GM23338 (cell line): ENCODE measurements around the gene SYT9. TPM values are rescaled to one million over a fixed set of nuclear protein-coding genes. Genes with fewer than 3 reads are reported as not detected.

Experiments
- ATAC-seq: fragments of 200-7000 bp; cut with Tn5 transposase; 3 replicates; pipeline ENCODE4 v1.9.1; 2020
- DNase-seq: peaks from one replicate; pipeline ENCODE4 v3.0.0-alpha.2; 2015; ENCODE audit warnings: low spot score
- H2AFZ ChIP-seq: fragments of 200-600 bp; sonication (generic); 2 replicates; pipeline ENCODE4 v1.8.0; 2016; ENCODE audit warnings: antibody characterized with exemption, mild to moderate bottlenecking, moderate library complexity
- H3F3A ChIP-seq: fragments of 200-600 bp; sonication (generic); replicated peaks from 2 replicates; pipeline ENCODE4 v1.8.0; 2017; ENCODE audit warnings: antibody characterized with exemption, mixed run types, low read depth
- H3K27ac ChIP-seq: fragments of 200-600 bp; sonication (generic); 2 replicates; pipeline ENCODE4 v1.6.1; 2016; ENCODE audit warnings: low read depth
- H3K27me3 ChIP-seq: fragments of 200-600 bp; sonication (generic); 2 replicates; pipeline ENCODE4 v1.8.0; 2016; ENCODE audit warnings: mild to moderate bottlenecking, mixed run types, moderate library complexity; ENCODE audit not compliant: insufficient read depth
- H3K36me3 ChIP-seq: fragments of 200-600 bp; sonication (generic); 2 replicates; pipeline ENCODE4 v1.8.0; 2016; ENCODE audit warnings: mild to moderate bottlenecking; ENCODE audit not compliant: insufficient read depth
- H3K4me1 ChIP-seq: fragments of 200-600 bp; sonication (generic); 2 replicates; pipeline ENCODE4 v1.8.0; 2016; ENCODE audit warnings: mild to moderate bottlenecking, moderate library complexity; ENCODE audit not compliant: insufficient read depth
- H3K4me2 ChIP-seq: fragments of 200-600 bp; sonication (generic); 2 replicates; pipeline ENCODE4 v1.7.1; 2017; ENCODE audit warnings: mixed run types
- H3K4me3 ChIP-seq: fragments of 200-600 bp; sonication (generic); 2 replicates; pipeline ENCODE4 v1.6.1; 2016; ENCODE audit warnings: mixed run types
- H3K79me2 ChIP-seq: fragments of 200-600 bp; sonication (generic); replicated peaks from 2 replicates; pipeline ENCODE4 v1.8.0; 2017; ENCODE audit warnings: mild to moderate bottlenecking; ENCODE audit not compliant: insufficient read depth
- H3K9me2 ChIP-seq: fragments of 200-600 bp; sonication (generic); 2 replicates; pipeline ENCODE4 v1.8.0; 2017; ENCODE audit not compliant: insufficient read depth
- H4K20me1 ChIP-seq: fragments of 200-600 bp; sonication (generic); replicated peaks from 2 replicates; pipeline ENCODE4 v1.8.0; 2017; ENCODE audit warnings: mild to moderate bottlenecking; ENCODE audit not compliant: insufficient read depth
- H3K27ac Mint-ChIP-seq: 2 replicates; pipeline ENCODE4 v1.8.0; 2020; ENCODE audit warnings: inconsistent platforms, mild to moderate bottlenecking, moderate library complexity, mixed read lengths
- H3K27me3 Mint-ChIP-seq: 3 replicates; pipeline ENCODE4 v1.8.0; 2022; ENCODE audit warnings: low read depth, mild to moderate bottlenecking, moderate library complexity, mixed read lengths, inconsistent platforms; ENCODE audit not compliant: insufficient read depth, poor library complexity
- H3K36me3 Mint-ChIP-seq: 3 replicates; pipeline ENCODE4 v1.8.0; 2021; ENCODE audit warnings: low read depth, mild to moderate bottlenecking, inconsistent platforms, moderate library complexity, mixed read lengths
- H3K4me1 Mint-ChIP-seq: 3 replicates; pipeline ENCODE4 v1.8.0; 2020; ENCODE audit warnings: mild to moderate bottlenecking, inconsistent platforms, mixed read lengths
- H3K4me3 Mint-ChIP-seq: 3 replicates; pipeline ENCODE4 v1.8.0; 2021; ENCODE audit warnings: moderate library complexity, mild to moderate bottlenecking, inconsistent platforms, mixed read lengths
- H3K9me3 Mint-ChIP-seq: 3 replicates; pipeline ENCODE4 v1.8.0; 2020; ENCODE audit warnings: moderate library complexity, mild to moderate bottlenecking, inconsistent platforms, mixed read lengths
- polyA plus RNA-seq: library from polyadenylated mRNA; unstranded; fragments of >200 nt; fragmentation: Nextera tagmentation; extraction: Ambion mirVana; gene quantifications from 2 replicates; pipeline ENCODE4 v1.2.1, GENCODE V29; 2016
- total RNA-seq: library from RNA; depleted of rRNA; stranded (reverse); fragments of >200 nt; shearing (Covaris generic); gene quantifications from 2 replicates; pipeline ENCODE4 v1.2.3, GENCODE V29; 2014
- TF ChIP-seq, protein P1 (sequence below): fragments of 250-450 bp; sonication (Bioruptor Pico); IDR thresholded peaks from 2 replicates; pipeline ENCODE4 v1.5.0; 2020; ENCODE audit warnings: mild to moderate bottlenecking, moderate library complexity
- TF ChIP-seq, protein P2 (sequence below): IDR thresholded peaks from one replicate; pipeline ENCODE4 v1.6.1; 2018; ENCODE audit warnings: antibody characterized with exemption; ENCODE audit not compliant: unreplicated experiment

SYT9 gene
- total and polyA plus RNA-seq, 2 experiments from 2014 or later: 0.91 to 2.4 TPM

- no peak overlapping the region for H3K27ac Mint-ChIP-seq
- DNase-seq (peak; percentile 64), ATAC-seq (peak; percentile 74)
- Histone ChIP-seq H2AFZ (peak overlapping the region; percentile 15; the same call in 1 of the 2 replicates), H3K4me1 (peaks cover 10% of the 10 kb centered on the region; the same call in 1 of the 2 replicates), H4K20me1 (no peaks in the 10 kb centered on the region), H3K36me3 (no peaks in the 10 kb centered on the region), H3K27me3 (no peaks in the 10 kb centered on the region), H3K79me2 (no peaks in the 10 kb centered on the region), H3K4me3 (no peak overlapping the region), H3K27ac (peak overlapping the region; percentile 32; the same call in 1 of the 2 replicates), H3K4me2 (peak overlapping the region; percentile 14; the same call in 1 of the 2 replicates), H3K9me2 (peaks cover 14% of the 10 kb centered on the region), H3F3A (no peaks in the 10 kb centered on the region)
- no peak overlapping the region for H3K4me3 Mint-ChIP-seq
- H3K36me3 Mint-ChIP-seq: no peaks in the 10 kb centered on the region
- no peaks in the 10 kb centered on the region for H3K9me3 Mint-ChIP-seq
- peaks cover 22% of the 10 kb centered on the region for H3K4me1 Mint-ChIP-seq
- TF ChIP-seq, protein P1, sequence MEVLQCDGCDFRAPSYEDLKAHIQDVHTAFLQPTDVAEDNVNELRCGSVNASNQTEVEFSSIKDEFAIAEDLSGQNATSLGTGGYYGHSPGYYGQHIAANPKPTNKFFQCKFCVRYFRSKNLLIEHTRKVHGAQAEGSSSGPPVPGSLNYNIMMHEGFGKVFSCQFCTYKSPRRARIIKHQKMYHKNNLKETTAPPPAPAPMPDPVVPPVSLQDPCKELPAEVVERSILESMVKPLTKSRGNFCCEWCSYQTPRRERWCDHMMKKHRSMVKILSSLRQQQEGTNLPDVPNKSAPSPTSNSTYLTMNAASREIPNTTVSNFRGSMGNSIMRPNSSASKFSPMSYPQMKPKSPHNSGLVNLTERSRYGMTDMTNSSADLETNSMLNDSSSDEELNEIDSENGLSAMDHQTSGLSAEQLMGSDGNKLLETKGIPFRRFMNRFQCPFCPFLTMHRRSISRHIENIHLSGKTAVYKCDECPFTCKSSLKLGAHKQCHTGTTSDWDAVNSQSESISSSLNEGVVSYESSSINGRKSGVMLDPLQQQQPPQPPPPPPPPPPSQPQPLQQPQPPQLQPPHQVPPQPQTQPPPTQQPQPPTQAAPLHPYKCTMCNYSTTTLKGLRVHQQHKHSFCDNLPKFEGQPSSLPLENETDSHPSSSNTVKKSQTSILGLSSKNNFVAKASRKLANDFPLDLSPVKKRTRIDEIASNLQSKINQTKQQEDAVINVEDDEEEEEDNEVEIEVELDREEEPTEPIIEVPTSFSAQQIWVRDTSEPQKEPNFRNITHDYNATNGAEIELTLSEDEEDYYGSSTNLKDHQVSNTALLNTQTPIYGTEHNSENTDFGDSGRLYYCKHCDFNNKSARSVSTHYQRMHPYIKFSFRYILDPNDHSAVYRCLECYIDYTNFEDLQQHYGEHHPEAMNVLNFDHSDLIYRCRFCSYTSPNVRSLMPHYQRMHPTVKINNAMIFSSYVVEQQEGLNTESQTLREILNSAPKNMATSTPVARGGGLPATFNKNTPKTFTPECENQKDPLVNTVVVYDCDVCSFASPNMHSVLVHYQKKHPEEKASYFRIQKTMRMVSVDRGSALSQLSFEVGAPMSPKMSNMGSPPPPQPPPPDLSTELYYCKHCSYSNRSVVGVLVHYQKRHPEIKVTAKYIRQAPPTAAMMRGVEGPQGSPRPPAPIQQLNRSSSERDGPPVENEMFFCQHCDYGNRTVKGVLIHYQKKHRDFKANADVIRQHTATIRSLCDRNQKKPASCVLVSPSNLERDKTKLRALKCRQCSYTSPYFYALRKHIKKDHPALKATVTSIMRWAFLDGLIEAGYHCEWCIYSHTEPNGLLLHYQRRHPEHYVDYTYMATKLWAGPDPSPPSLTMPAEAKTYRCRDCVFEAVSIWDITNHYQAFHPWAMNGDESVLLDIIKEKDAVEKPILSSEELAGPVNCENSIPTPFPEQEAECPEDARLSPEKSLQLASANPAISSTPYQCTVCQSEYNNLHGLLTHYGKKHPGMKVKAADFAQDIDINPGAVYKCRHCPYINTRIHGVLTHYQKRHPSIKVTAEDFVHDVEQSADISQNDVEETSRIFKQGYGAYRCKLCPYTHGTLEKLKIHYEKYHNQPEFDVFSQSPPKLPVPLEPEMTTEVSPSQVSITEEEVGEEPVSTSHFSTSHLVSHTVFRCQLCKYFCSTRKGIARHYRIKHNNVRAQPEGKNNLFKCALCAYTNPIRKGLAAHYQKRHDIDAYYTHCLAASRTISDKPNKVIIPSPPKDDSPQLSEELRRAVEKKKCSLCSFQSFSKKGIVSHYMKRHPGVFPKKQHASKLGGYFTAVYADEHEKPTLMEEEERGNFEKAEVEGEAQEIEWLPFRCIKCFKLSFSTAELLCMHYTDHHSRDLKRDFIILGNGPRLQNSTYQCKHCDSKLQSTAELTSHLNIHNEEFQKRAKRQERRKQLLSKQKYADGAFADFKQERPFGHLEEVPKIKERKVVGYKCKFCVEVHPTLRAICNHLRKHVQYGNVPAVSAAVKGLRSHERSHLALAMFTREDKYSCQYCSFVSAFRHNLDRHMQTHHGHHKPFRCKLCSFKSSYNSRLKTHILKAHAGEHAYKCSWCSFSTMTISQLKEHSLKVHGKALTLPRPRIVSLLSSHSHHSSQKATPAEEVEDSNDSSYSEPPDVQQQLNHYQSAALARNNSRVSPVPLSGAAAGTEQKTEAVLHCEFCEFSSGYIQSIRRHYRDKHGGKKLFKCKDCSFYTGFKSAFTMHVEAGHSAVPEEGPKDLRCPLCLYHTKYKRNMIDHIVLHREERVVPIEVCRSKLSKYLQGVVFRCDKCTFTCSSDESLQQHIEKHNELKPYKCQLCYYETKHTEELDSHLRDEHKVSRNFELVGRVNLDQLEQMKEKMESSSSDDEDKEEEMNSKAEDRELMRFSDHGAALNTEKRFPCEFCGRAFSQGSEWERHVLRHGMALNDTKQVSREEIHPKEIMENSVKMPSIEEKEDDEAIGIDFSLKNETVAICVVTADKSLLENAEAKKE (CRISPR knock-in tag): peak; percentile 71; the same call in 1 of the 2 replicates
- TF ChIP-seq, protein P2, sequence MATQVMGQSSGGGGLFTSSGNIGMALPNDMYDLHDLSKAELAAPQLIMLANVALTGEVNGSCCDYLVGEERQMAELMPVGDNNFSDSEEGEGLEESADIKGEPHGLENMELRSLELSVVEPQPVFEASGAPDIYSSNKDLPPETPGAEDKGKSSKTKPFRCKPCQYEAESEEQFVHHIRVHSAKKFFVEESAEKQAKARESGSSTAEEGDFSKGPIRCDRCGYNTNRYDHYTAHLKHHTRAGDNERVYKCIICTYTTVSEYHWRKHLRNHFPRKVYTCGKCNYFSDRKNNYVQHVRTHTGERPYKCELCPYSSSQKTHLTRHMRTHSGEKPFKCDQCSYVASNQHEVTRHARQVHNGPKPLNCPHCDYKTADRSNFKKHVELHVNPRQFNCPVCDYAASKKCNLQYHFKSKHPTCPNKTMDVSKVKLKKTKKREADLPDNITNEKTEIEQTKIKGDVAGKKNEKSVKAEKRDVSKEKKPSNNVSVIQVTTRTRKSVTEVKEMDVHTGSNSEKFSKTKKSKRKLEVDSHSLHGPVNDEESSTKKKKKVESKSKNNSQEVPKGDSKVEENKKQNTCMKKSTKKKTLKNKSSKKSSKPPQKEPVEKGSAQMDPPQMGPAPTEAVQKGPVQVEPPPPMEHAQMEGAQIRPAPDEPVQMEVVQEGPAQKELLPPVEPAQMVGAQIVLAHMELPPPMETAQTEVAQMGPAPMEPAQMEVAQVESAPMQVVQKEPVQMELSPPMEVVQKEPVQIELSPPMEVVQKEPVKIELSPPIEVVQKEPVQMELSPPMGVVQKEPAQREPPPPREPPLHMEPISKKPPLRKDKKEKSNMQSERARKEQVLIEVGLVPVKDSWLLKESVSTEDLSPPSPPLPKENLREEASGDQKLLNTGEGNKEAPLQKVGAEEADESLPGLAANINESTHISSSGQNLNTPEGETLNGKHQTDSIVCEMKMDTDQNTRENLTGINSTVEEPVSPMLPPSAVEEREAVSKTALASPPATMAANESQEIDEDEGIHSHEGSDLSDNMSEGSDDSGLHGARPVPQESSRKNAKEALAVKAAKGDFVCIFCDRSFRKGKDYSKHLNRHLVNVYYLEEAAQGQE: no peak
- H3K27me3 Mint-ChIP-seq: peaks cover 4% of the 10 kb centered on the region
Measured at GRCh38 chr11:7484645-7485044, 232.9 kb downstream of the SYT9 start.
